Measurements from ENCODE around the gene CLPX. TPM values are rescaled to one million over a fixed set of nuclear protein-coding genes. Genes with fewer than 3 reads are reported as not detected.

The CLPX gene
- total and polyA plus RNA-seq, 2 experiments from 2014 or later: 20.0 to 53.5 TPM

DNA sequence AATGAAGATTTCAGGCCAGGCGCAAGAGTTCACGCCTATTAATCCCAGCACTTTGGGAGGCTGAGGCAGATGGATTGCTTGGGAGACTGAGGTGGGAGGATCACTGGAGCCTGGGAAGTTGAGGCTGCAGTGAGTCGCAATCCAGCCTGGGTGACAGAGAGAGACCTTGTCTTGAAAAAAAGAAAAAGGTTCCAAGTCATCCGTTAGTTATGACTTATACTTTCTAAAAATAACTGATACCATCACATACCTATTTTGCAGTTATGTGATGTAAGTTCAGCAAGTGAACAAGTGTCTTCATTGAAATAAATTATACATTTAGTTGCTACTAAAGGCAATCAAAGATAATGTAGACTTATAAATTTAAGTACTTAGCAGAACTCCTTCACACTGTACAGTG is 22.1 kb downstream of the CLPX start:
- DNase-seq (ENCODE audit: low spot score): no peak
- Histone ChIP-seq H3K4me2 (no peak overlapping the region), H3K79me2 (peaks cover 28% of the 10 kb centered on the region), H3K36me3 (replicated peaks; ENCODE audit: insufficient read depth, low read depth) (no peaks in the 10 kb centered on the region), H3K4me3 (no peak overlapping the region), H2AFZ (no peak overlapping the region), H3K4me1 (ENCODE audit: insufficient read depth) (no peaks in the 10 kb centered on the region), H3K27ac (no peak overlapping the region), H3K9me3 (ENCODE audit: low read depth) (no peaks in the 10 kb centered on the region), H4K20me1 (ENCODE audit: insufficient read depth, poor library complexity, severe bottlenecking) (peaks cover 13% of the 10 kb centered on the region), H3K27me3 (no peaks in the 10 kb centered on the region), H3K9me2 (replicated peaks; ENCODE audit: insufficient read depth) (no peaks in the 10 kb centered on the region)
- TF ChIP-seq EZH2 (IDR thresholded peaks at IDR 0.05; ENCODE audit: borderline replicate concordance) (no peak), EZH2phosphoT487 (IDR thresholded peaks at IDR 0.05; ENCODE audit: low read depth, severe bottlenecking, unreplicated experiment) (no peak)
- TF ChIP-seq, protein P1, sequence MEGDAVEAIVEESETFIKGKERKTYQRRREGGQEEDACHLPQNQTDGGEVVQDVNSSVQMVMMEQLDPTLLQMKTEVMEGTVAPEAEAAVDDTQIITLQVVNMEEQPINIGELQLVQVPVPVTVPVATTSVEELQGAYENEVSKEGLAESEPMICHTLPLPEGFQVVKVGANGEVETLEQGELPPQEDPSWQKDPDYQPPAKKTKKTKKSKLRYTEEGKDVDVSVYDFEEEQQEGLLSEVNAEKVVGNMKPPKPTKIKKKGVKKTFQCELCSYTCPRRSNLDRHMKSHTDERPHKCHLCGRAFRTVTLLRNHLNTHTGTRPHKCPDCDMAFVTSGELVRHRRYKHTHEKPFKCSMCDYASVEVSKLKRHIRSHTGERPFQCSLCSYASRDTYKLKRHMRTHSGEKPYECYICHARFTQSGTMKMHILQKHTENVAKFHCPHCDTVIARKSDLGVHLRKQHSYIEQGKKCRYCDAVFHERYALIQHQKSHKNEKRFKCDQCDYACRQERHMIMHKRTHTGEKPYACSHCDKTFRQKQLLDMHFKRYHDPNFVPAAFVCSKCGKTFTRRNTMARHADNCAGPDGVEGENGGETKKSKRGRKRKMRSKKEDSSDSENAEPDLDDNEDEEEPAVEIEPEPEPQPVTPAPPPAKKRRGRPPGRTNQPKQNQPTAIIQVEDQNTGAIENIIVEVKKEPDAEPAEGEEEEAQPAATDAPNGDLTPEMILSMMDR (IDR thresholded peaks at IDR 0.05; ENCODE audit: poor library complexity): no peak
- WGBS (ENCODE audit: low lambda C conversion rate, missing lambda C conversion rate): 95% methylated on average over 4 of the region's 4 CpGs

DNA sequence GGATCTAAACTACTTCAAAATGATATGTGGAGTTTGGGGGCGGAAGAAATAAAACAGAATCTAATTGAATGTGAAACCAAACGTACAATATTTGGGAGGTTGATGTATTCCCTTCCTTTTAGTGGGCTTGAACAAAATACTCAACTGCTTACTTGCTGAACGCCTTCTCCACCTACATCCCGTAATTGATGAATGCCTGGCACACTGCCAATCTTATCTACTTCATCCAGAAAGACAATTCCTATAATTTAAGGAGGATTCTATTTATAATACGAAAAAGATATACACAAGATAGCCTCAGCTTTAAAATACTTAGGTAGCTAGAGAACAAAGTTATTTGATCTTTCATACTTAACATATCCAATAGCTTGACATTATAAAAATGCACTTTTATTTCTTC is 28.4 kb downstream of the CLPX start:
- H3K27me3 ChIP-seq: no peaks in the 10 kb centered on the region
- no peak for DNase-seq (ENCODE audit: low spot score)
- H3K4me3 ChIP-seq: no peak overlapping the region
- no peak overlapping the region for H3K27ac ChIP-seq
- TF ChIP-seq EZH2phosphoT487 (IDR thresholded peaks at IDR 0.05; ENCODE audit: low read depth, severe bottlenecking, unreplicated experiment) (no peak), EZH2 (IDR thresholded peaks at IDR 0.05; ENCODE audit: borderline replicate concordance) (no peak)
- TF ChIP-seq, protein P1 (IDR thresholded peaks at IDR 0.05; ENCODE audit: poor library complexity): no peak
- H2AFZ ChIP-seq: no peak overlapping the region
- H4K20me1 ChIP-seq (ENCODE audit: insufficient read depth, poor library complexity, severe bottlenecking): no peaks in the 10 kb centered on the region
- 89% methylated on average over 5 of the region's 5 CpGs for WGBS (ENCODE audit: low lambda C conversion rate, missing lambda C conversion rate)
- H3K79me2 ChIP-seq: no peaks in the 10 kb centered on the region
- no peaks in the 10 kb centered on the region for H3K4me1 ChIP-seq (ENCODE audit: insufficient read depth)
- no peak overlapping the region for H3K4me2 ChIP-seq
- no peaks in the 10 kb centered on the region for H3K36me3 ChIP-seq (replicated peaks; ENCODE audit: insufficient read depth, low read depth)
- H3K9me3 ChIP-seq (ENCODE audit: low read depth): no peaks in the 10 kb centered on the region
- no peaks in the 10 kb centered on the region for H3K9me2 ChIP-seq (replicated peaks; ENCODE audit: insufficient read depth)

DNA sequence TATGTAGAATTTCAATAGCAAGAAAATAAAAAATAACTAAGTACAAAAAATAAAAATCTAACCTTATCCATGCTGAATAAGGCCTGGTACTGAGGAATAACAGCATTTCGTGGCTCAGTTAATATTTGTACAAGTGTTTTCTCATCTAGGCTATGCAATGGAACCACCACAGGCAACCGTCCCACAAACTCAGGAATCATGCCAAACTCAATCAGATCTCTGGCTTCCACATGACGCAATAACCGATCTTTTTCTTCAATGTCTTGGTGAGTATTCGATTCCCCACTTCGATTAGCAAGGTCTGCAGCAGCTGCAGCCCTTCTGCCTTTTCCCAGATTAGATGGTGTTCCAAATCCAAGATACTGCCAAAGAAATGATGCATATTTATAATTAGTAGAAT is 30.4 kb downstream of the CLPX start:
- Histone ChIP-seq H3K4me1 (ENCODE audit: insufficient read depth) (no peaks in the 10 kb centered on the region), H3K27ac (no peak overlapping the region), H3K27me3 (no peaks in the 10 kb centered on the region), H3K9me3 (ENCODE audit: low read depth) (no peaks in the 10 kb centered on the region), H3K79me2 (no peaks in the 10 kb centered on the region), H4K20me1 (ENCODE audit: insufficient read depth, poor library complexity, severe bottlenecking) (no peaks in the 10 kb centered on the region), H3K9me2 (replicated peaks; ENCODE audit: insufficient read depth) (no peaks in the 10 kb centered on the region), H3K4me3 (no peak overlapping the region), H2AFZ (no peak overlapping the region), H3K4me2 (no peak overlapping the region), H3K36me3 (replicated peaks; ENCODE audit: insufficient read depth, low read depth) (no peaks in the 10 kb centered on the region)
- 96% methylated on average over 6 of the region's 6 CpGs for WGBS (ENCODE audit: low lambda C conversion rate, missing lambda C conversion rate)
- DNase-seq (ENCODE audit: low spot score): no peak
- TF ChIP-seq, protein P1 (IDR thresholded peaks at IDR 0.05; ENCODE audit: poor library complexity): no peak
- no peak for TF ChIP-seq EZH2phosphoT487 (IDR thresholded peaks at IDR 0.05; ENCODE audit: low read depth, severe bottlenecking, unreplicated experiment)

DNA sequence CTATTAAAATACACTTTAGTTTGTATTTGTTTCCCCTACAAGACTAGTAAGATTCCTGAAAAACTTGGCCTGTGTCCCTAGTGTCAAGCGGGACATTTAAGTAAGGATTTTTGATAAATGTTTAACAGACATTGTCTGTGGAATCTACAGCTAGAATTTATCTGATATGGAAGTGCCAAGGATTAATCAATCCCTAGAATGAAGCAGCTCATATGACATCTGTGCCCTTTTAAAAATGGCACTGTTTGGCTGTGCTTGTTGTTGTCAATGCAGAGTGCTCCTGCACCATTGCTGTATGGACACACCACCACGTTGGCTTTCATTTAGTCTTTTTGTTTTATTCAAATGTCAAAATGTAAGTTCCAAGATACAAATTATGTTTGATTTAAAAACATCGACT is 37.2 kb downstream of the CLPX start:
- Histone ChIP-seq H3K36me3 (replicated peaks; ENCODE audit: insufficient read depth, low read depth) (no peaks in the 10 kb centered on the region), H3K9me2 (replicated peaks; ENCODE audit: insufficient read depth) (no peaks in the 10 kb centered on the region), H3K4me2 (no peak overlapping the region), H2AFZ (no peak overlapping the region), H3K79me2 (no peaks in the 10 kb centered on the region), H3K4me3 (no peak overlapping the region), H4K20me1 (ENCODE audit: insufficient read depth, poor library complexity, severe bottlenecking) (no peaks in the 10 kb centered on the region), H3K27ac (no peak overlapping the region), H3K4me1 (ENCODE audit: insufficient read depth) (no peaks in the 10 kb centered on the region), H3K9me3 (ENCODE audit: low read depth) (no peaks in the 10 kb centered on the region), H3K27me3 (no peaks in the 10 kb centered on the region)
- no peak for DNase-seq (ENCODE audit: low spot score)
- TF ChIP-seq, protein P1 (IDR thresholded peaks at IDR 0.05; ENCODE audit: poor library complexity): no peak
- TF ChIP-seq EZH2phosphoT487 (IDR thresholded peaks at IDR 0.05; ENCODE audit: low read depth, severe bottlenecking, unreplicated experiment): no peak
- no peak for TF ChIP-seq EZH2 (IDR thresholded peaks at IDR 0.05; ENCODE audit: borderline replicate concordance)
- 94% methylated on average over 3 of the region's 3 CpGs for WGBS (ENCODE audit: low lambda C conversion rate, missing lambda C conversion rate)
